Activated naive CD8-positive, alpha-beta T cell treated with anti-CD3 and anti-CD28 coated beads, Interleukin-2, amount 50 U/mL, for 24 hours (primary cell): ENCODE measurements around the gene RAP2B.
"Not testable (repeated sequence)": the region's sequence is repeated elsewhere in the genome, so short reads cannot be mapped to it uniquely, and the experiment has no call there.

ENCODE experiments used
- ATAC-seq: fragments of 150-1000 bp; cut with Tn5 transposase; one replicate; pipeline ENCODE4 v1.10.0; 2021
- DNase-seq: peaks from one replicate; pipeline ENCODE4 v3.0.0; 2021
- H3K27ac Mint-ChIP-seq: one replicate; pipeline ENCODE4 v1.8.0; 2021; ENCODE audit warnings: mild to moderate bottlenecking, mixed read lengths
- H3K27me3 Mint-ChIP-seq: one replicate; pipeline ENCODE4 v1.8.0; 2021; ENCODE audit warnings: mixed read lengths
- H3K36me3 Mint-ChIP-seq: one replicate; pipeline ENCODE4 v1.8.0; 2021; ENCODE audit warnings: low read depth, mixed read lengths
- H3K4me1 Mint-ChIP-seq: one replicate; pipeline ENCODE4 v1.8.0; 2021; ENCODE audit warnings: mixed read lengths
- H3K4me3 Mint-ChIP-seq: one replicate; pipeline ENCODE4 v1.8.0; 2021; ENCODE audit warnings: mild to moderate bottlenecking, moderate library complexity, mixed read lengths
- H3K9me3 Mint-ChIP-seq: one replicate; pipeline ENCODE4 v1.8.0; 2021; ENCODE audit warnings: mixed read lengths

RAP2B gene

GRCh38 chr3:153166206-153166605, 4.2 kb downstream of the RAP2B start:
- Mint-ChIP-seq H3K4me1 (peaks cover 51% of the 10 kb centered on the region), H3K36me3 (peaks cover 15% of the 10 kb centered on the region), H3K27ac (peak overlapping the region; percentile 27), H3K4me3 (peak overlapping the region; percentile 96), H3K27me3 (no peaks in the 10 kb centered on the region), H3K9me3 (no peaks in the 10 kb centered on the region)
- ATAC-seq (no peak), DNase-seq (peak; percentile 22)

GRCh38 chr3:153166796-153167195, 4.8 kb downstream of the RAP2B start:
- Mint-ChIP-seq H3K27ac (no peak overlapping the region), H3K27me3 (no peaks in the 10 kb centered on the region), H3K9me3 (no peaks in the 10 kb centered on the region), H3K4me1 (peaks cover 50% of the 10 kb centered on the region), H3K4me3 (no peak overlapping the region), H3K36me3 (peaks cover 15% of the 10 kb centered on the region)
- ATAC-seq (no peak), DNase-seq (no peak)

GRCh38 chr3:153169793-153170383, 7.9 kb downstream of the RAP2B start:
- no peak for ATAC-seq
- Mint-ChIP-seq H3K9me3 (no peaks in the 10 kb centered on the region), H3K27me3 (no peaks in the 10 kb centered on the region), H3K27ac (no peak overlapping the region), H3K4me3 (no peak overlapping the region), H3K36me3 (peaks cover 8% of the 10 kb centered on the region), H3K4me1 (peaks cover 41% of the 10 kb centered on the region)
- no peak for DNase-seq

GRCh38 chr3:153171256-153171655, 9.2 kb downstream of the RAP2B start:
- H3K27ac Mint-ChIP-seq = no peak overlapping the region
- H3K36me3 Mint-ChIP-seq = peaks cover 8% of the 10 kb centered on the region
- DNase-seq (no peak), ATAC-seq (no peak)
- no peak overlapping the region for H3K4me3 Mint-ChIP-seq
- H3K4me1 Mint-ChIP-seq = peaks cover 28% of the 10 kb centered on the region
- H3K9me3 Mint-ChIP-seq = no peaks in the 10 kb centered on the region
- H3K27me3 Mint-ChIP-seq = no peaks in the 10 kb centered on the region

- no peak overlapping the region for H3K27ac Mint-ChIP-seq
- H3K4me3 Mint-ChIP-seq = no peak overlapping the region
- H3K27me3 Mint-ChIP-seq = no peaks in the 10 kb centered on the region
- DNase-seq (no peak), ATAC-seq (no peak)
- H3K9me3 Mint-ChIP-seq = no peaks in the 10 kb centered on the region
- peaks cover 21% of the 10 kb centered on the region for H3K4me1 Mint-ChIP-seq
- peaks cover 6% of the 10 kb centered on the region for H3K36me3 Mint-ChIP-seq
Observed at GRCh38 chr3:153171918-153172317, 9.9 kb downstream of the RAP2B start.

GRCh38 chr3:153172796-153173757, 11.1 kb downstream of the RAP2B start:
- H3K4me1 Mint-ChIP-seq = peaks cover 9% of the 10 kb centered on the region
- no peak overlapping the region for H3K27ac Mint-ChIP-seq

GRCh38 chr3:153173758-153174516, 11.9 kb downstream of the RAP2B start:
- Mint-ChIP-seq H3K27ac (no peak overlapping the region), H3K36me3 (peaks cover 6% of the 10 kb centered on the region), H3K9me3 (no peaks in the 10 kb centered on the region), H3K4me3 (no peak overlapping the region), H3K27me3 (no peaks in the 10 kb centered on the region), H3K4me1 (peaks cover 9% of the 10 kb centered on the region)
- DNase-seq (no peak), ATAC-seq (no peak)

More at GRCh38 chr3:153172796-153173757, 11.1 kb downstream of the RAP2B start:
- ATAC-seq (no peak), DNase-seq (no peak)
- Mint-ChIP-seq H3K9me3 (no peaks in the 10 kb centered on the region), H3K27me3 (no peaks in the 10 kb centered on the region), H3K4me3 (no peak overlapping the region), H3K36me3 (peaks cover 6% of the 10 kb centered on the region)

GRCh38 chr3:153176197-153176596, 14.2 kb downstream of the RAP2B start:
- Mint-ChIP-seq H3K4me1 (peaks cover 7% of the 10 kb centered on the region), H3K27ac (no peak overlapping the region), H3K9me3 (no peaks in the 10 kb centered on the region), H3K36me3 (peaks cover 6% of the 10 kb centered on the region), H3K4me3 (no peak overlapping the region), H3K27me3 (no peaks in the 10 kb centered on the region)
- DNase-seq = no peak
- ATAC-seq = no peak

- no peaks in the 10 kb centered on the region for H3K27me3 Mint-ChIP-seq
- H3K27ac Mint-ChIP-seq = no peak overlapping the region
Observed at GRCh38 chr3:153180860-153181372, 18.9 kb downstream of the RAP2B start.

GRCh38 chr3:153182501-153183293, 20.7 kb downstream of the RAP2B start:
- ATAC-seq = no peak
- no peaks in the 10 kb centered on the region for H3K36me3 Mint-ChIP-seq

More at GRCh38 chr3:153180860-153181372, 18.9 kb downstream of the RAP2B start:
- peaks cover 8% of the 10 kb centered on the region for H3K4me1 Mint-ChIP-seq
- peaks cover 6% of the 10 kb centered on the region for H3K36me3 Mint-ChIP-seq
- no peak for ATAC-seq
- no peaks in the 10 kb centered on the region for H3K9me3 Mint-ChIP-seq
- DNase-seq = no peak
- no peak overlapping the region for H3K4me3 Mint-ChIP-seq

GRCh38 chr3:153190923-153191322, 28.9 kb downstream of the RAP2B start:
- no peaks in the 10 kb centered on the region for H3K36me3 Mint-ChIP-seq
- H3K27ac Mint-ChIP-seq = no peak overlapping the region
- no peaks in the 10 kb centered on the region for H3K4me1 Mint-ChIP-seq
- H3K27me3 Mint-ChIP-seq = no peaks in the 10 kb centered on the region
- no peak overlapping the region for H3K4me3 Mint-ChIP-seq
- DNase-seq (no peak), ATAC-seq (no peak)
- H3K9me3 Mint-ChIP-seq = no peaks in the 10 kb centered on the region

More at GRCh38 chr3:153182501-153183293, 20.7 kb downstream of the RAP2B start:
- no peaks in the 10 kb centered on the region for H3K27me3 Mint-ChIP-seq
- no peaks in the 10 kb centered on the region for H3K9me3 Mint-ChIP-seq
- H3K27ac Mint-ChIP-seq = no peak overlapping the region
- H3K4me3 Mint-ChIP-seq = no peak overlapping the region
- DNase-seq = no peak
- peaks cover 8% of the 10 kb centered on the region for H3K4me1 Mint-ChIP-seq

GRCh38 chr3:153192327-153192726, 30.3 kb downstream of the RAP2B start:
- ATAC-seq (no peak), DNase-seq (no peak)
- no peaks in the 10 kb centered on the region for H3K9me3 Mint-ChIP-seq
- H3K4me3 Mint-ChIP-seq = no peak overlapping the region
- no peaks in the 10 kb centered on the region for H3K4me1 Mint-ChIP-seq
- H3K27ac Mint-ChIP-seq = no peak overlapping the region
- H3K36me3 Mint-ChIP-seq = no peaks in the 10 kb centered on the region
- H3K27me3 Mint-ChIP-seq = no peaks in the 10 kb centered on the region

GRCh38 chr3:153193786-153194476, 31.9 kb downstream of the RAP2B start:
- not testable (repeated sequence) for H3K4me3 Mint-ChIP-seq, H3K36me3 Mint-ChIP-seq, H3K27me3 Mint-ChIP-seq, DNase-seq, H3K4me1 Mint-ChIP-seq, H3K27ac Mint-ChIP-seq, H3K9me3 Mint-ChIP-seq, ATAC-seq
